Activated CD4-positive, alpha-beta T cell treated with anti-CD3 and anti-CD28 coated beads, Interleukin-2, amount 10 ng/mL, durations not matched to agents 24 days and 14 days (primary cell): ENCODE data around the gene PTH2R. TPM values are rescaled to one million over a fixed set of nuclear protein-coding genes. Genes with fewer than 3 reads are reported as not detected.
"Not testable (repeated sequence)": the region's sequence is repeated elsewhere in the genome, so short reads cannot be mapped to it uniquely, and the experiment has no call there.

Source experiments
- DNase-seq: peaks from one replicate; pipeline ENCODE4 v3.0.0; 2022
- H3K27ac Mint-ChIP-seq: one replicate; pipeline ENCODE4 v1.8.0; 2022; ENCODE audit warnings: mild to moderate bottlenecking, mixed read lengths
- H3K27me3 Mint-ChIP-seq: one replicate; pipeline ENCODE4 v1.8.0; 2022; ENCODE audit warnings: mixed read lengths
- H3K36me3 Mint-ChIP-seq: one replicate; pipeline ENCODE4 v1.8.0; 2022; ENCODE audit warnings: low read depth, mild to moderate bottlenecking, mixed read lengths
- H3K4me1 Mint-ChIP-seq: one replicate; pipeline ENCODE4 v1.8.0; 2021; ENCODE audit warnings: mixed read lengths
- H3K4me3 Mint-ChIP-seq: one replicate; pipeline ENCODE4 v1.8.0; 2022; ENCODE audit warnings: mild to moderate bottlenecking, moderate library complexity, mixed read lengths
- H3K9me3 Mint-ChIP-seq: one replicate; pipeline ENCODE4 v1.8.0; 2021; ENCODE audit warnings: mixed read lengths
- intact Hi-C: fragments of 100-400 bp; cut with micrococcal nuclease; formaldehyde crosslinking; loops from one replicate; pipeline ENCODE4 v1.15.1; 2023
- total RNA-seq: library from RNA; stranded (reverse); gene quantifications from 2 replicates; pipeline ENCODE4 v1.2.3, GENCODE V29; 2022

Gene PTH2R
- total RNA-seq, 1 donor from 2014 or later: 0.07 TPM

DNA sequence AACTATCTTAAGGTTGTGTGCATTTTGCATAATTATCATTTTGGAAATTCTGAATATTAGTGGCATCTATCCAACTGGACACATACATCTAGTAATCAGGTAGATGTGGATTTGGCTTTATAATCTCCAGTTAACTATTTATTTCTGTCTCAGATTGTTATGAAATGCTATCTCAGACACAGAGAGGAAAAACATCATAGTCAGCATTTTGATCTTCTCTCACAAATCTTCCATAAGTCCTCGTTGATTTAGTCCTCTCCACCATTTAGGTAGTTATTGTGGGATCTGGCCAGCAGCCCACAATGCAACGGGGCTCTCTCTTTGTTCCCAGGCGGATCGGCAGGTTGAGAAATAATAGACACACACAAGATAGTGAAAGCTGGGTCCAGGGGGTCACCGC, 75.4 kb downstream of the PTH2R start:
- DNase-seq, H3K4me1 Mint-ChIP-seq, H3K27ac Mint-ChIP-seq, H3K4me3 Mint-ChIP-seq, intact Hi-C loops, H3K27me3 Mint-ChIP-seq, H3K36me3 Mint-ChIP-seq, H3K9me3 Mint-ChIP-seq: not testable (repeated sequence)

DNA sequence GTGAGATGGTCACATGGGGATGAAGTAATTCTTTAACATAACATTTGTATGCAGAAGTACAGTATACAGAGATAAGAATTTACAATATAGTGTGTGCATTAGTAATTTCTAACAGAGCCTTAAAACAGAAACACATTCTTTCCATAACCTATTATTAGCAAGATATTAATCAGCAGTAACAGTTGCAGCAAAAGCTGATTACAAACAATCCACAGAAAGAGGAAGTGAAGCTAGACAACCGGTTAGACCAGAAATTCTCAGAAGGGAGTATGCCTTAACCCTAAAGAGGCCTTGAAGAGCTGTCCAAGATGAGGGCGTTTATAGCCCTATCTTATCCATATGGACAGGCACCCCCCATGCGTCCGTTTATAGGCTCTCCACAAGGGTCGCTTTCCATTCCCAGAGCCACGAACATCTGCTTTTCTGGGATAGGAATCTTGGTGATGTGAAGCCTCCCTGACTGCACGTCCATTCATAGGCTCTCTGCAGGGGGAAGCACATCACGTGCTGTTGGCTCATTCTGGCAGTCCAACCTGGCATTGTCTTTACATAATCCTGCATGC, 75.9 kb downstream of the PTH2R start:
- H3K36me3 Mint-ChIP-seq, intact Hi-C loops, H3K4me1 Mint-ChIP-seq, H3K4me3 Mint-ChIP-seq, H3K9me3 Mint-ChIP-seq, DNase-seq, H3K27me3 Mint-ChIP-seq, H3K27ac Mint-ChIP-seq: not testable (repeated sequence)

DNA sequence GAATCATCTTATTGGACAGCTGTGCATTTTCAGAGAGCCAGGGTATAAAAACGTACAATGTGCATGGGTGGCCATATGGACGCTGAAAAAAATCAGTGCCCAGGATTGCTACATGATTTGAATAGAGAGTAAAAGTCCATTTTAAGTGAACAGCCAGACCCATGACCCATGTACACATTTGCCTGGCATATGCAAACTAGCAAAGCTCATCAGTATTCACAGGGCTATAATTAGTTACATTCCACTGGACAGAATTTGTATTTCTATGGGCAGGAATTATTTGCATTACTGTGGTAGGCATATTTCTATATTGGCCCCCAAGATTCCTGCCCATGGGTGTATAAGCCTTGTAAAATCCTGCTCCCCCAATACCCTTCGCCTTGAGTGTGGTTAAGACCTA, 78.8 kb downstream of the PTH2R start:
- H3K4me3 Mint-ChIP-seq: no peak overlapping the region
- no peak for DNase-seq
- intact Hi-C loops: no loop called here
- H3K27ac Mint-ChIP-seq: no peak overlapping the region
- H3K4me1 Mint-ChIP-seq: no peaks in the 10 kb centered on the region
- no peaks in the 10 kb centered on the region for H3K27me3 Mint-ChIP-seq
- H3K36me3 Mint-ChIP-seq: no peaks in the 10 kb centered on the region
- peaks cover 5% of the 10 kb centered on the region for H3K9me3 Mint-ChIP-seq

DNA sequence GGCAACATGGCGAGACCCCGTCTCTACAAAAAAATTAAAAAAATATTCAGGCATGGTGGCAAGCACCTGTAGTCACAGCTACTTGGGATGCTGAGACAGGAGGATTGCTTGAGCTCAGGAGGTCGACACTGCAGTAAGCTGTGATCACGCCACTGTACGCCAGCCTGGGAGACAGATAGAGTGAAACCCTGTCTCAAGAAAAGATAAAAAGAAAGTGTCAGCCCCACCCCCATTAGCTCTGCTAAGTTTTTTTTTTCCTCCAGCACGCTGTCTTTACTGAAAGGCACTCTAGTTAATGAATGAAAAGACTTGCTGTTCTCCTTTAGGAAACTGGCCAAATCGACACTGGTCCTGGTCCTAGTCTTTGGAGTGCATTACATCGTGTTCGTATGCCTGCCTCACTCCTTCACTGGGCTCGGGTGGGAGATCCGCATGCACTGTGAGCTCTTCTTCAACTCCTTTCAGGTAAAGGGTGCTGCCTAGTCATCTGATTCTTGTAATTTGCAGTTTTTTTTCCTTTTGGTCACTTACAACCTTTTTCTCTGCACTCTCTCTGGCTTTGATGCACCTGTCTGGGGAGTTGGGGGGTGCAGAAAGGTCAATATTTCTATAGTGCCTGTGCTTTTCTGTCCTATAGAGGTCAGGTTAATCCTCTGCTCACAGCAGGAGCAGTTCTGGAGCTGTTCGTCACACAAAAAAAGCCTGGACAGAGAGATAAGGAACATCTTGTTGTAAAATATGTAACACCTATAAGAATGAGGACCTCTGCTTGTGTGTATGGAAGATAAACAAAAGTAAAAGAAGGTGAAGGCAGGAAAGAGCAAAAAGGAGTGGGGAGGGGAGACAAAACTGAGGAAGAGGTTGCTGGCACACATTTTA, 82.3 kb downstream of the PTH2R start:
- Mint-ChIP-seq H3K27me3 (no peaks in the 10 kb centered on the region), H3K9me3 (peaks cover 5% of the 10 kb centered on the region), H3K4me1 (no peaks in the 10 kb centered on the region), H3K36me3 (no peaks in the 10 kb centered on the region), H3K4me3 (no peak overlapping the region), H3K27ac (no peak overlapping the region)
- intact Hi-C loops: no loop called here
- DNase-seq: no peak

DNA sequence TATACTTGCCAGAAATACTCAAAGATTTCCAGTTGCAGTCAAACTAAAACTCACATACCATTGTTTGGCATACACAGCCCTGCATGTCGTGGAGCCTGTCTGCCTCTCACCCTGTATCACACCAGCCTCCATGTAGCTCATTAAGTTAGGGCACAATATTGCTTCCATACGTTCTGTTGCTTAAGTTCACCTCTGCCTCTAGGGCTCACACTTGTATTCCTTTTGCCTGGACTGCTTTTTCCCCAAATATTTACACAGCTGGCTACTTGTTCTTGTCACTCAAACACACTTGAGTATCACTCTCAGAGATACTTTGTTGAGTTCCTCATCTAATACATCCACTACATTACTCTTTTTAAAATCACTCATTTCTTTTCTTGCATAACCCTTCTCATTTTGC, 83.1 kb downstream of the PTH2R start:
- intact Hi-C loops: no loop called here
- Mint-ChIP-seq H3K9me3 (peaks cover 5% of the 10 kb centered on the region), H3K36me3 (no peaks in the 10 kb centered on the region), H3K27ac (no peak overlapping the region), H3K4me1 (no peaks in the 10 kb centered on the region), H3K4me3 (no peak overlapping the region), H3K27me3 (no peaks in the 10 kb centered on the region)
- DNase-seq: no peak

DNA sequence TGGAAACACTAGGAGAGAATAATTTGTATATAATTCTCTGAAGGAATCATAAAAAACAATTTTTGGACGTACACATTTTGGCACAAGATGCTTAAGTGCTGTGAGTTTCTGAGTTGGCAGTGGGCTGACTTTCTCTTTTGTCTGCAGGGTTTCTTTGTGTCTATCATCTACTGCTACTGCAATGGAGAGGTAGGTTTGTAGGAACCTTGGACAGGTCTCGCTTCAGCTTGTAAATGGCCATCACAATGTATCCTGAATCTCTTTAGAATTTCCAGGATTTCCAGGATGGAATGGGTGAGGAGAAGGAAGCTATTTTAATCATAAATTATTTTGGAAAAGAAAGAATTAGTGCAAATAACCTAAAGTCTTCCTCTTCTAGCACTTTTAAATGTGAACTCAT, 83.9 kb downstream of the PTH2R start:
- Mint-ChIP-seq H3K36me3 (no peaks in the 10 kb centered on the region), H3K27ac (no peak overlapping the region), H3K4me3 (no peak overlapping the region), H3K9me3 (peaks cover 5% of the 10 kb centered on the region), H3K4me1 (no peaks in the 10 kb centered on the region), H3K27me3 (no peaks in the 10 kb centered on the region)
- DNase-seq: no peak
- intact Hi-C loops: no loop called here

DNA sequence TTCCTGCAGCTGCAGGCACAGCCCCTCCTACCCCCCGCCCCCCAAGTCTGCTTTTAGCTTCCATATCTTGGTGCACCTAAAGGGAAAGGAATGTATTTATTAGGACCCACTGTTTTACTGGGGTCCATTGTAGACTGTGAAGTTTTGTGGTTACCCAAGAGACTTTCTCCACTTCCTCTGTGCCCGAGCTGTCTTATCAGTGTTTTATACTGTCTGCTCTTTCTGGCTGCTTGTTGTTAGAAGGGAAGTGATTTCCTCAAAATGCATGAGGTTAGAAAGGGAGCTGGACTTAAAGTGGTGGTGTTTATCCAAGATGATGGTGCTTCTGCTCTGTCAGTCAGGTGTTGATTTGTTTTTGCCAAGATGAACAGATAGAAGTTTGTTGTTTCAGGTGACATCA, 85.0 kb downstream of the PTH2R start:
- intact Hi-C loops: no loop called here
- Mint-ChIP-seq H3K4me3 (no peak overlapping the region), H3K36me3 (no peaks in the 10 kb centered on the region), H3K4me1 (no peaks in the 10 kb centered on the region), H3K9me3 (peaks cover 5% of the 10 kb centered on the region), H3K27me3 (no peaks in the 10 kb centered on the region), H3K27ac (no peak overlapping the region)
- no peak for DNase-seq

DNA sequence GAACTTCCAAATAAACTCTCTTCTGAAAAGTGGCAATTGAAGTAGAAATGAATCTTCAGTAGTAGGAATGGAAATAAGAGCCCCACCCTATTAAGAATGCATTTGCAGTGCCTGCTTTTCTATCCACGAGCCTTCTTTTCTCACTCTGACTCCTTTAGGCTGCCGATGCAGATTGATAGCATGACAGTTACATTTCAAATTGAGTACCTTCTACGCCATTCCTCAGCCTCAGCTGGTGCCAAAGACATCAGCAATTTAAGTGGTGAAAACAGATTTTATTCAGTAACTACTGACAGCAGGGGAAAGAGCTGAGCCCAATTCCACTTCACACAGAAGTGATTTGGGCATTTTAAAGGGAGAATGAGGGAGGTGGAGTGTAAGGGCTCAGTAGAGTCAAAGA, 85.5 kb downstream of the PTH2R start:
- Mint-ChIP-seq H3K27ac (no peak overlapping the region), H3K4me3 (no peak overlapping the region), H3K4me1 (no peaks in the 10 kb centered on the region), H3K9me3 (peaks cover 2% of the 10 kb centered on the region), H3K27me3 (no peaks in the 10 kb centered on the region), H3K36me3 (no peaks in the 10 kb centered on the region)
- DNase-seq: no peak
- intact Hi-C loops: no loop called here

DNA sequence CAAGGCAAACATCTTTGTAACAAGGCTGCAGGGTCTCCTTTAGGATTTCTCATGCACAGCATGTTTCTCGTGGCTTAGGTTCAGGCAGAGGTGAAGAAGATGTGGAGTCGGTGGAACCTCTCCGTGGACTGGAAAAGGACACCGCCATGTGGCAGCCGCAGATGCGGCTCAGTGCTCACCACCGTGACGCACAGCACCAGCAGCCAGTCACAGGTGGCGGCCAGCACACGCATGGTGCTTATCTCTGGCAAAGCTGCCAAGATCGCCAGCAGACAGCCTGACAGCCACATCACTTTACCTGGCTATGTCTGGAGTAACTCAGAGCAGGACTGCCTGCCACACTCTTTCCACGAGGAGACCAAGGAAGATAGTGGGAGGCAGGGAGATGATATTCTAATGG, 86.6 kb downstream of the PTH2R start:
- no peak overlapping the region for H3K4me3 Mint-ChIP-seq
- no peaks in the 10 kb centered on the region for H3K27me3 Mint-ChIP-seq
- no peak overlapping the region for H3K27ac Mint-ChIP-seq
- intact Hi-C loops: no loop called here
- no peaks in the 10 kb centered on the region for H3K4me1 Mint-ChIP-seq
- DNase-seq: no peak
- H3K36me3 Mint-ChIP-seq: no peaks in the 10 kb centered on the region
- H3K9me3 Mint-ChIP-seq: no peaks in the 10 kb centered on the region

DNA sequence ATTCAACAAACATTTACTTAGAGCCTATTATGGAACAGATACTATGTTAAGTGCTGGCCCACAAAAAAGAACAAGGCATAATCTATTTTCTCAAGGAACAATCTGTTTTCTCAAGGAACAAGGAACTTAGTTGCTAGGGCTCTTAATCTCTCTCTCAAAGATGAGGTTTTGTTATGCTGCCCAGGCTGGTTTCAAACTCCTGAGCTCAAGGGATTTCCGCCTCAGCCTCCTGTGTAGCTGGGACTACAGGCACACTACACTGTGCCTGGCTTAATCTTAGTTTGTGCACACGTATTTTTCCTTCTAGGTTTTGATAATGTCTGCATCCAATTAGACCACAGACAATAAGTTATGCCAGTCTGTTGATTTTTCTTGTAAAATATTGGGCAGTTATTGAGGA, 89.5 kb downstream of the PTH2R start:
- H3K36me3 Mint-ChIP-seq: no peaks in the 10 kb centered on the region
- intact Hi-C loops: no loop called here
- DNase-seq: no peak
- no peak overlapping the region for H3K4me3 Mint-ChIP-seq
- no peaks in the 10 kb centered on the region for H3K9me3 Mint-ChIP-seq
- H3K27me3 Mint-ChIP-seq: no peaks in the 10 kb centered on the region
- no peaks in the 10 kb centered on the region for H3K4me1 Mint-ChIP-seq
- H3K27ac Mint-ChIP-seq: no peak overlapping the region

DNA sequence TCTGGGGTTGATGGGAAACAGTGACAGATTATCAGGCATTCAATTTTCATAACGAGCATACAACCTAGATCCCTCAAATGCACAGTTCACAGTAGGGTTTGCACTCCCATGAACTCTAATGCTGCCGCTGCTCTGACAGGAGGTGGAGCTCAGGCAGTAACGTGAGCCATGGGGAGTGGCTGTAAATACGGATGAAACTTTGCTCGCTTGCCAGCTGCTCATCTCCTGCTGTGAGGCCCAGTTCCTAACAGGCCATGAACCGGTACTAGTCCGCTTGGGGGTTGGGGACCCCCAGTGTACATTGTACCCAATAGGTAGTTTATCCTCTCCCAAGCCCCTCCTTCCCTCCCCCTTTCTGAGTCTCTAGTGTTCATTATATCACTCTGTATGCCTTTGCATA, 94.6 kb downstream of the PTH2R start:
- H3K4me3 Mint-ChIP-seq: no peak overlapping the region
- DNase-seq: no peak
- H3K9me3 Mint-ChIP-seq: no peaks in the 10 kb centered on the region
- no peaks in the 10 kb centered on the region for H3K36me3 Mint-ChIP-seq
- H3K27me3 Mint-ChIP-seq: no peaks in the 10 kb centered on the region
- intact Hi-C loops: no loop called here
- no peak overlapping the region for H3K27ac Mint-ChIP-seq
- H3K4me1 Mint-ChIP-seq: no peaks in the 10 kb centered on the region

DNA sequence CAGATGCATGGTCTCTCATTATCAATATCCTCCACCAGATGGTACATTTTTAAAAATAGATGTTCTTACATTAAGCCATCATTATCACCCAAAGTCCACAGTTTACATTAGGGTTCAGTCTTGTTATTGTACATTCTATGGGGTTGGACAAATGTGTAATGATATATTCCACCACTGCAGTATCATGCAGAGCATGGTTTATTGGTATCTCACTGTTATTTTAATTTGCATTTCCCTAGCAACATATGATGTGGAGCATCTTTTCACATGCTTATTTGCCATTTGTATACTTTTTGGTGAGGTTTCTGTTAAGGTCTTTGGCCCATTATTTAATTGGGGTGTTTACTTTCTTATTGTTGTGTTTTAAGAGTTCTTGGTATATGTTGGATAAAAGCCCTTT, 95.7 kb downstream of the PTH2R start:
- H3K36me3 Mint-ChIP-seq: no peaks in the 10 kb centered on the region
- H3K9me3 Mint-ChIP-seq: no peaks in the 10 kb centered on the region
- no peak overlapping the region for H3K4me3 Mint-ChIP-seq
- H3K27me3 Mint-ChIP-seq: no peaks in the 10 kb centered on the region
- intact Hi-C loops: no loop called here
- H3K27ac Mint-ChIP-seq: no peak overlapping the region
- no peak for DNase-seq
- no peaks in the 10 kb centered on the region for H3K4me1 Mint-ChIP-seq

DNA sequence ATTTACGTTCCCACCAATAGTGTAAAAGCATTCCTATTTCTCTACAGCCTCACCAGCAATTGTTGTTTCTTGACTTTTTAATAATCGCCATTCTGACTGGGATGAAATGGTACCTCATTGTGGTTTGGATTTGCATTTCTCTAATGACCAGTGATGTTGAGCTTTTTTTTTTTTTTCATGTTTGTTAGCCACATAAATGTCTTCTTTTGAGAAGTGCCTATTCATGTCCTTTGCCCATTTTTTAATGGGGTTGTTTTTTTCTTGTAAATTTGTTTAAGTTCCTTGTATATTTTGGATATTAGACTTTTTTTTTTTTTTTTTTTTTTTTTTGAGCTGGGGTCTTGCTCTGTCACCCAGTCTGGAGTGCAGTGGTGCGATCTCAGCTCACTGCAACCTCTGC, 98.8 kb downstream of the PTH2R start:
- H3K9me3 Mint-ChIP-seq, H3K4me3 Mint-ChIP-seq, H3K27me3 Mint-ChIP-seq, H3K27ac Mint-ChIP-seq, H3K36me3 Mint-ChIP-seq, intact Hi-C loops, DNase-seq, H3K4me1 Mint-ChIP-seq: not testable (repeated sequence)

DNA sequence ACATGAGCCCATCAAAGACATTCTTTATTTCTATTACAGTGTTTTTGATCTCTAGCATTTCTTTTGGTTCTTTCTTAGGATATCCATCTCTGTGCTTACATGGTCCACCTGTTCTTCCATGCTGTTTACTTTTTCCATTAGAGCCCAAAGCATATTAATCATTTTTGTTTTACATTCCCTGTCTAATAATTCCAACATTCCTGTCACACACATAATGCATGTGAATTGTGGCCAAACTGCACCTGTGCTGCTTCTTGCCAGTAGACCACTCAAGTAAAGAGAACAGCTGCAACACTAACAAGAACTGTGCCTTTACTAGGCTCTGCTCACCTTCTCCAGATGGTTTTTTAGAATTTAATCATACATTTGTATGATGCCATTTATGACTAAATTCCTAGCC, 103.0 kb downstream of the PTH2R start:
- Mint-ChIP-seq H3K36me3 (no peaks in the 10 kb centered on the region), H3K9me3 (no peaks in the 10 kb centered on the region), H3K27me3 (no peaks in the 10 kb centered on the region), H3K4me3 (no peak overlapping the region), H3K4me1 (no peaks in the 10 kb centered on the region), H3K27ac (no peak overlapping the region)
- intact Hi-C loops: no loop called here
- no peak for DNase-seq

DNA sequence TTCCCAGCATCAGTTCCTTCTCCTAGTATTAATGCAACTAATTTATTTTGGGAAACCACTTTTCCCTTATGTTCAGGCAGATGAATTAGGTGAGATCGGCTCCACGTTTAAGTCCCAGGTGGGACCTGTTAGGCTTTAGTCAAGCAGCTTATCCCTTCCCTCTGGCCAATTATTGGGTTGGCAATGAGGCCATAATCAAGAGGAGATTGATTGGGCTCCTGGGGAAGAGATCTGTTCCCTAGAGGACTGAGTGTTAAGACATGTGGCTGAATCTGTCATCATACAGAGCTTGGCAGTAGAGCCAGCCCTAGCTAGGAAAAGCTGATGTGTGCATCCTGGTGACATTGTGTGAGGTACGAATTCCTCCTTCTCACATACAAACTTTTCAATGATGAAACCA, 104.4 kb downstream of the PTH2R start:
- Mint-ChIP-seq H3K36me3 (no peaks in the 10 kb centered on the region), H3K27ac (no peak overlapping the region), H3K4me3 (no peak overlapping the region), H3K4me1 (no peaks in the 10 kb centered on the region), H3K9me3 (no peaks in the 10 kb centered on the region), H3K27me3 (no peaks in the 10 kb centered on the region)
- intact Hi-C loops: no loop called here
- no peak for DNase-seq
